ENCODE measurements around the gene KEAP1. TPM values are rescaled to one million over a fixed set of nuclear protein-coding genes. Genes with fewer than 3 reads are reported as not detected.

Gene KEAP1
- total and polyA plus RNA-seq, 2 of the 13 experiments (the other 11 are each of a cell fraction or from before 2014, with no cell fraction given) = 56.7 to 72.9 TPM

- intact Hi-C loops (cut with micrococcal nuclease; ENCODE audit: unreplicated experiment) (no loop called here), in situ Hi-C loops (cut with HindIII; ENCODE audit: extremely low pct_ligation_motif_present, low pct_unique_long_range_greater_than_20kb) (no loop called here)
- Histone ChIP-seq H3K27ac (ENCODE audit: extremely low read length, insufficient read depth, low read length) (no peak overlapping the region), H3K27me3 (ENCODE audit: control insufficient read depth in 1 of 2, insufficient read depth in 2 of 2, low read length in 2 of 2) (no peaks in the 10 kb centered on the region), H3K4me1 (ENCODE audit: insufficient read depth, low read length) (no peaks in the 10 kb centered on the region), H3K4me2 (ENCODE audit: low read depth, low read length) (no peak overlapping the region), H3K9ac (ENCODE audit: insufficient read depth, low read depth, low read length) (no peak overlapping the region), H2AFZ (ENCODE audit: low read length) (no peak overlapping the region), H3K4me3 (replicated peaks in 1 of 3; ENCODE audit: insufficient read depth in 1 of 3, low read depth in 2 of 3, low read length in 3 of 3) (no peak overlapping the region), H4K20me1 (ENCODE audit: insufficient read depth, low read length) (no peaks in the 10 kb centered on the region), H3K36me3 (replicated peaks in 1 of 2; ENCODE audit: control insufficient read depth in 1 of 2, insufficient read depth in 2 of 2, low read length in 2 of 2) (0 out of 5 replicates have a peak, but pooled peaks cover 0 to 6% of the 10 kb centered on the region in 2 experiments), H3K79me2 (ENCODE audit: insufficient read depth, low read length) (no peaks in the 10 kb centered on the region), H3K9me3 (ENCODE audit: low read length) (no peaks in the 10 kb centered on the region)
- TF ChIP-seq DPF2 (CRISPR knock-in tag; IDR thresholded peaks at IDR 0.05; ENCODE audit: borderline replicate concordance, low read depth) (no peak), NFKBIZ (CRISPR knock-in tag; IDR thresholded peaks at IDR 0.05) (no peak), ZNF441 (CRISPR knock-in tag; IDR thresholded peaks at IDR 0.05; ENCODE audit: borderline replicate concordance) (no peak), RBM39 (IDR thresholded peaks at IDR 0.05; ENCODE audit: low read depth, low read length, poor library complexity, severe bottlenecking) (no peak), ZNF891 (CRISPR knock-in tag; IDR thresholded peaks at IDR 0.05) (no peak), HOXD1 (CRISPR knock-in tag; IDR thresholded peaks at IDR 0.05) (no peak), CHD4 (IDR thresholded peaks at IDR 0.05; ENCODE audit: borderline replicate concordance, low read length) (no peak)
- DNase-seq (ENCODE audit: low spot score) (no peak), ATAC-seq (no peak), FAIRE-seq (no peak)
- CTCF ChIA-PET (ENCODE audit: low intra/inter-chr PET ratio, low total read pairs) = no interaction called here
- WGBS (ENCODE audit: low lambda C conversion rate) = 97% methylated on average over 12 of the region's 20 CpGs
- no TSS peak for BruUV-seq (replicated peaks)
- POLR2A ChIA-PET = no interaction called here
Measured at GRCh38 chr19:10467104-10467706, 36.0 kb downstream of the KEAP1 start.

GRCh38 chr19:10464456-10464855 is 38.7 kb downstream of the KEAP1 start:
- intact Hi-C loops (cut with micrococcal nuclease; ENCODE audit: unreplicated experiment) (no loop called here), in situ Hi-C loops (cut with HindIII; ENCODE audit: extremely low pct_ligation_motif_present, low pct_unique_long_range_greater_than_20kb) (no loop called here)
- H3K36me3 ChIP-seq (replicated peaks in 1 of 2; ENCODE audit: control insufficient read depth in 1 of 2, insufficient read depth in 2 of 2, low read length in 2 of 2) = 0 out of 5 replicates have a peak, but pooled peaks cover 0 to 6% of the 10 kb centered on the region in 2 experiments
- ChIA-PET POLR2A (no interaction called here), CTCF (ENCODE audit: low intra/inter-chr PET ratio, low total read pairs) (no interaction called here)
- H3K4me1 ChIP-seq (ENCODE audit: insufficient read depth, low read length) = no peaks in the 10 kb centered on the region
- no peak overlapping the region for H3K9ac ChIP-seq (ENCODE audit: insufficient read depth, low read depth, low read length)
- no peaks in the 10 kb centered on the region for H3K27me3 ChIP-seq (ENCODE audit: control insufficient read depth in 1 of 2, insufficient read depth in 2 of 2, low read length in 2 of 2)
- ATAC-seq (no peak), DNase-seq (ENCODE audit: low spot score) (no peak), FAIRE-seq (no peak)
- H4K20me1 ChIP-seq (ENCODE audit: insufficient read depth, low read length) = no peaks in the 10 kb centered on the region
- 94% methylated on average over 5 of the region's 5 CpGs for WGBS (ENCODE audit: low lambda C conversion rate)
- no peaks in the 10 kb centered on the region for H3K9me3 ChIP-seq (ENCODE audit: low read length)
- no peak overlapping the region for H2AFZ ChIP-seq (ENCODE audit: low read length)
- H3K27ac ChIP-seq (ENCODE audit: extremely low read length, insufficient read depth, low read length) = no peak overlapping the region
- H3K79me2 ChIP-seq (ENCODE audit: insufficient read depth, low read length) = no peaks in the 10 kb centered on the region
- H3K4me2 ChIP-seq (ENCODE audit: low read depth, low read length) = no peak overlapping the region
- BruUV-seq (replicated peaks) = no TSS peak
- H3K4me3 ChIP-seq (replicated peaks in 1 of 3; ENCODE audit: insufficient read depth in 1 of 3, low read depth in 2 of 3, low read length in 3 of 3) = no peak overlapping the region
- TF ChIP-seq MED13 (CRISPR knock-in tag; IDR thresholded peaks at IDR 0.05) = no peak
- no peak for TF ChIP-seq ZFP36L2 (CRISPR knock-in tag; IDR thresholded peaks at IDR 0.05)
- no peak for TF ChIP-seq MYPOP (CRISPR knock-in tag; IDR thresholded peaks at IDR 0.05)
- TF ChIP-seq SYNCRIP (IDR thresholded peaks at IDR 0.05; ENCODE audit: insufficient read depth, low read depth, low read length) = no peak
- no peak for TF ChIP-seq SMARCE1 (IDR thresholded peaks at IDR 0.05; ENCODE audit: borderline replicate concordance)
- TF ChIP-seq TFAP4 (IDR thresholded peaks at IDR 0.05; ENCODE audit: borderline replicate concordance, low read depth) = no peak
- TF ChIP-seq ZMYM2 (CRISPR knock-in tag; IDR thresholded peaks at IDR 0.05) = no peak
- no peak for TF ChIP-seq JUN (CRISPR knock-in tag; IDR thresholded peaks at IDR 0.05)
- TF ChIP-seq PREB (CRISPR knock-in tag; IDR thresholded peaks at IDR 0.05) = no peak
- no peak for TF ChIP-seq SNAPC5 (CRISPR knock-in tag; IDR thresholded peaks at IDR 0.05; ENCODE audit: borderline replicate concordance)

Data from HepG2 (cell line).